AG10803 (cell line): ENCODE data around the gene SLC39A2.
"Not testable (repeated sequence)": the region's sequence is repeated elsewhere in the genome, so short reads cannot be mapped to it uniquely, and the experiment has no call there.

ENCODE experiments used
- DNase-seq: peaks from one replicate; pipeline ENCODE4 v3.0.0; 2010; ENCODE audit warnings: low read depth
- H3K4me3 ChIP-seq: 2 replicates; pipeline ENCODE4 v1.5.1; 2011; ENCODE audit warnings: mild to moderate bottlenecking, low read length, control low read depth
- TF ChIP-seq, protein P1 (sequence below): conservative IDR thresholded peaks from 2 replicates; pipeline ENCODE4 v1.5.1; 2011; ENCODE audit warnings: mild to moderate bottlenecking, low read length, control low read depth, inconsistent platforms

The SLC39A2 gene

DNA sequence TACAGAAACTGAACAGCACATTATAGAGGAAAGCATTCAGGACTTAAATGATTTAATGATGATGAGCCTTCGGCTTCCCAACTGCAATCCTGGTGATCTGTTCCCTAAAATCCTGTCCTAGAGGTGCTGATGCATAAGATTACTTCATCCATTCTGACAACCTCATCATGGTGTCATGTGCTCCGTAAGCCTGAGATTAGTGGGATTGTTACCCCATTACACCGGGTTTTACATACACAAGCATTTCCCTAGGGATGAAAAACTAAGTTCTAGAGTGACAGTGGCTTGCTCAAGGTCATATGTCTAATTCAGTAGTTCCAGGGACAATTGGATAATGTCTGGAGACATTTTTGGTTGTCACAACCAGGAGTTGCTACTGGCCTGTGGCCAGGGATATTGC is 38.1 kb downstream of the SLC39A2 start:
- DNase-seq = no peak
- TF ChIP-seq, protein P1, sequence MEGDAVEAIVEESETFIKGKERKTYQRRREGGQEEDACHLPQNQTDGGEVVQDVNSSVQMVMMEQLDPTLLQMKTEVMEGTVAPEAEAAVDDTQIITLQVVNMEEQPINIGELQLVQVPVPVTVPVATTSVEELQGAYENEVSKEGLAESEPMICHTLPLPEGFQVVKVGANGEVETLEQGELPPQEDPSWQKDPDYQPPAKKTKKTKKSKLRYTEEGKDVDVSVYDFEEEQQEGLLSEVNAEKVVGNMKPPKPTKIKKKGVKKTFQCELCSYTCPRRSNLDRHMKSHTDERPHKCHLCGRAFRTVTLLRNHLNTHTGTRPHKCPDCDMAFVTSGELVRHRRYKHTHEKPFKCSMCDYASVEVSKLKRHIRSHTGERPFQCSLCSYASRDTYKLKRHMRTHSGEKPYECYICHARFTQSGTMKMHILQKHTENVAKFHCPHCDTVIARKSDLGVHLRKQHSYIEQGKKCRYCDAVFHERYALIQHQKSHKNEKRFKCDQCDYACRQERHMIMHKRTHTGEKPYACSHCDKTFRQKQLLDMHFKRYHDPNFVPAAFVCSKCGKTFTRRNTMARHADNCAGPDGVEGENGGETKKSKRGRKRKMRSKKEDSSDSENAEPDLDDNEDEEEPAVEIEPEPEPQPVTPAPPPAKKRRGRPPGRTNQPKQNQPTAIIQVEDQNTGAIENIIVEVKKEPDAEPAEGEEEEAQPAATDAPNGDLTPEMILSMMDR = no peak
- H3K4me3 ChIP-seq = no peak overlapping the region

DNA sequence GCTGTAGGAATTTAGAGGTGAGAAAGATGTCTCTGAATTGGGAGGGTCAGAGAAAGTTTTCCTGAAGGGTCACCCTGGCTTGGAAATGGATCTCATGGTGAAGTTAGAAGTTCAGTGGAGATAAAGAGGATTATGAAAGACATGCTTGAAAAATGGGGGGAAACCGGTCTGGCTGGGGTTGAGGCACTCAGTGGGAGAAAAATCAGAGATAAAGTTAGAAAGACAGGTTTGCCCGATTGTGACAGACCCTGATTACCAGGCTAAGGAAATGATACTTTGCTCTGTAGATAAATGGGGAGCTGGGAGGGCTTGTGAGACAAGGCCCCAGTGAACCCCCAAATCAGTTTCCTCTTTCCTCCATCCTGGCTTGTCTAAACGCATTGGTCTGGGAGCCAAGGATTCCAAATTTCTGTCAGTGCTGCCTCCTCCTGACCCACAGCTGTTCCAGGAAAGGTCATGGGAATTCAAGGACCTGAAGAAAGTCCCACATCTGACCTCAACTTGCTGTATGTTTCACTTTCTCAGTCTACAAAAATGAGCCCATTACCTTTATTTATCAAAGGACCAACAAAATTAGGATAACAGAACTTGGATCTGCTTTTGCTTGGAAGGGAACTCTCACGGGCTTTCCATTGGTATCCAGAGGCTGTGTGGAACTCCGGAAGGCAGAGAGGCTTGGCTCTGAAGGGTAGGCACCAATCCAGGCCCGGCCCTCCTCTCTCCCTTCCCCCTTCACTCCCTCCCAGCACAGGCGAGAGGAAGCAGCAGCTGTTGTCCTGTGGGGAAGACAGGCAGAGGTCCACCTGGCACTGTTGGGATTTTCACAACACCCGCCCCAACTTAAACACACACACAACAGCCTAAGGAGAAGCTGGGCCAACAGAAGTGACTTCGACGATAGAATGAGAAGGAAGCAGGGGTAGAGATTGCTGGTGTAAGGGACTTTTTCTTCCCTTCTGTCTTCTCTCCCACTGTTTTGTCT is 39.6 kb downstream of the SLC39A2 start:
- peak; percentile 89 for DNase-seq
- peak overlapping the region; percentile 15; the same call in 1 of the 2 replicates for H3K4me3 ChIP-seq

DNA sequence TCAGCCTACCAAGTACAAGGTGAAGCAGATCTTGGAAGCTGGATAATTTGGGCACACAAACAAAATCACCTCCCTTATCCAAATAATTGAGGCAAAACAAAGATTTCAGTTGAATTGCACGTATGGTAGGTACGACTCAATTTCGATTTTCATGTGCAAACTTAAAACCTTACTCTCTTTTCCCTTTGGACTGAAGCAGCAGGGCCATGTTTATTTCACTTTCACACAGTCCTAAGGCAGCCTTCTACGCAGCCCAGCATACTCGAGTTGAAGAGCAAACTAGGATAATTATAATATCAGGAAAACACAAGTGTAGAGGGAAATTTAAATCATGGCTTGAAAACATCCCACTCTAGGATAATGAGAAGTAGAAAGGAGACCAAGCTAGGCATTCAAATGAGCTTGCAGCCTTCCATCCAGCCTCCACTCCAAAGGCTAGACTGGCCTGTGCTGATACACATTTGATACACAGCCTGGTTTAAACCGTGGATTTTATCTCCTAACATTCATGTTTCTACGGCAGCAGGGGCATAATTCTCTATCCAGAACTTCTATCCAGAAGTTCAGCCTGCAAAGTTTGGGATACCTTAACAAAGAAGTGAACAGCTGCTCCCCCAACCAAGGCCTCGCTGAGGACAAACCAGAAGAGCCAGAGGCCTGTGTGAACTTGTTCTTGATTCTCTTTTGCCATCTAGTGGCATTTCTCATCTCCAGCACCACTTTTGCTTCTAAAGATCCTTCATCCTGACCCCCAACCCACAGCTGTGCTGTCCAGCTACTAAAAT is 40.7 kb downstream of the SLC39A2 start:
- TF ChIP-seq, protein P1 = peak; percentile 80
- H3K4me3 ChIP-seq = no peak overlapping the region
- DNase-seq = peak; percentile 74

More for the DNA sequence above, 39.6 kb downstream of the SLC39A2 start:
- TF ChIP-seq, protein P1 = no peak

DNA sequence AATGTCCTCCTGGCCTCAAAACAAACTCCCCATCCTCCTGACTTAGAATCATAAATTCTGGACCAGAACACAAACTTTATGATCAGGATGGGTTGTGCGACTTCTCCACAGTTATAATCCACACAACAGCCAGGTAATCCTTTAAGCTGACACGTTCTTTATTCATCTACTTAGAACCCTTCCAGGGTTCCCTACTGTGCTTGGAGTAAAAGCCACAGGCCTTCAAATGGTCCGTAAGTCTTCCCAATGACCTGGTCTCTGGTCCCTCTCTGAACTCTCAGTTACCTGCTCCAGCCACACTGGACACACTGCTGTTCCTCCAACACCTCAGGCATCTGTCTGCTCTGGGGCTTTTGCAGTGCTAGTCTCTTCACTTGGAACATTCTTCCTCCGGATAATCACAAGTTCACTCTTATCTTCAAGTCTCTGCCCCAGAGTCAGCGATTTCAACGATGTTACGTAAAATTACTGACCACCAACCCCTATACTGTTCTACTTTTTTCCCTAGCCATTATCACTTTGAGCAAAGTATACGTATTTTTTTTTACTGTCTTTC is 41.4 kb downstream of the SLC39A2 start:
- H3K4me3 ChIP-seq = no peak overlapping the region
- no peak for DNase-seq
- TF ChIP-seq, protein P1 = no peak

DNA sequence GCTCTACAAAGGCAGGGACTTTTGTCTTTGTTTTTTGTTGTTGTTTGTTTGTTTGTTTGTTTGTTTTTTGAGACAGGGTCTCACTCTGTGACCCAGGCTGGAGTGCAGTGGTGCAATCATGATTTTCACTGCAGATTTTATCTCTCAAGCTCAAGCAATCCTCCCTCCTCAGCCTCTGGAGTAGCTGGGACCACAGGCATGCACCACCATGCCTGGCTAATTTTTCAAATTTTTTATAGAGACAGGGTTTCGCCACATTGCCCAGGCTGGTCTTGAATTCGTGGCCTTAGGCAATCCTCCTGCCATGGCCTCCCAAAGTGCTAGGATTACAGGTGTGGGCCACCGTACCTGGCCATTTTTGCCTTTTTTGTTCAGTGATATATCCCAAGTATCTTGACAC is 41.8 kb downstream of the SLC39A2 start:
- peak; percentile 57 for DNase-seq
- not testable (repeated sequence) for H3K4me3 ChIP-seq

DNA sequence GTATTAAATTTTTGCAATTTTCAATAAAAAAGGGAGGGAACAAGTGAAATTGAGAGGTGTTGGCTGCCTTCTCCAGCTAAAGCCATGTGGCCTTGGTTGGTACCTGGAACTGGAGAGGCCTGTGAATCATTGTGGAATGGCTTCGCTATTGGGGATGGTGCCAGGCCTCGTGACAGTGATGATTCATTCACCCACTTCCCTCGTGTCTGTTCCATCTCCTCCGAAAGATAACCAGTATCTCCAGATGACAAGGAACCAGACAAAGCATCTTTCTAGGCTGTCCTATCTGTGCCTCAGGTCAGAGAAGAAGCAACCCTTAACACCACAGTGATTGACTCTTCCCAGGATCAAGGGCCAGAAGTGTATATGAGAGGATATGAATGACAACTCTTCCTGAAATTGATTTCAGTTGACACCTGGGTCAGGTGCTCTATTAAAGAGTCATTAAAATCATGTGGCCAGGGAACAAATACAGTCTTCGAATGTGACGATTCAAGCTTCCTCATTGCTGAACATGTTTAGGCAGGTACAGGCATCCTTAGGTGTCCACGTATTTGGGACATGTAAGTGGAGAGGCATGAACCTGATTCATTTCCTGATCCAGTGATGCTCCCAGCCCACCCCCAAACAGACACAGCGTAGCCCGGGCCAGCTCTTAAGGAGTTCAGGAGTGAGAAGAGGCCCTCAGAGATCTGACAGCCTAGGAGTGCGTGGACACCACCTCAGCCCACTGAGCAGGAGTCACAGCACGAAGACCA is 42.8 kb downstream of the SLC39A2 start, which contains the start of gene RNASE7:
RNASE7 (plus strand) TSS at position 687 of the 758 bp plus-strand sequence. CDS start 631 bp downstream, outside the sequence.
- TF ChIP-seq, protein P1 = no peak
- H3K4me3 ChIP-seq = no peak within 1 kb of the TSS
- DNase-seq = peak; percentile 58
